Uterus (tissue), 2 donors: ENCODE measurements around the gene ATAD1.

Experiments
- CTCF ChIP-seq, 4 experiments: fragments of 200-600 bp in 2 of 4; fragments of 450-650 bp in 2 of 4; sonication (generic) in 2 of 4; IDR thresholded peaks; one replicate each; pipeline ENCODE4 v1.5.1; 2016 to 2019; ENCODE audit warnings: antibody characterized with exemption in 4 of 4, mild to moderate bottlenecking in 2 of 4, moderate library complexity in 1 of 4
- POLR2A ChIP-seq, 2 donors: fragments of 450-650 bp; IDR thresholded peaks; one replicate each; pipeline ENCODE4 v1.6.1; 2016; ENCODE audit warnings: antibody characterized with exemption in 2 of 2, mild to moderate bottlenecking in 1 of 2, moderate library complexity in 1 of 2

GRCh38 chr10:87866412-87866974 is 48.5 kb upstream of the ATAD1 start:
- TF ChIP-seq POLR2A (IDR thresholded peaks at IDR 0.05) (no peak), CTCF (IDR thresholded peaks at IDR 0.05) (no peak)
